H1 (cell line): ENCODE results near the gene CACNA1D. TPM values are rescaled to one million over a fixed set of nuclear protein-coding genes. Genes with fewer than 3 reads are reported as not detected.

ENCODE experiments used
- CTCF ChIA-PET: fragments of 300-600 bp; sonication (Branson Sonifier 250); formaldehyde crosslinking; loops from one replicate; lab custom pipeline; 2021; ENCODE audit not compliant: partially characterized antibody; lab: Charles Lee
- POLR2A ChIA-PET: fragments of 300-600 bp; sonication (Branson Sonifier 250); formaldehyde crosslinking; loops from one replicate; lab custom pipeline; 2021; ENCODE audit warnings: inconsistent platforms; ENCODE audit not compliant: partially characterized antibody; lab: Charles Lee
- DNase-seq, 2 experiments: peaks; one replicate each; pipeline versions ENCODE4 v3.0.0 to v3.0.0-alpha.2; 2010 to 2022; ENCODE audit warnings: low spot score in 2 of 2, low read depth in 1 of 2, mixed read lengths in 1 of 2
- FAIRE-seq: peaks from 2 replicates; lab custom pipeline; 2011; peaks lifted over from hg19 to GRCh38; lab: Jason Lieb, UNC
- H2AFZ ChIP-seq: 2 replicates; pipeline ENCODE4 v1.8.1; 2012; ENCODE audit warnings: low read length, inconsistent platforms
- H2AK5ac ChIP-seq: 2 replicates; pipeline ENCODE4 v1.6.1; 2013; ENCODE audit warnings: low read depth, low read length
- H2BK120ac ChIP-seq: replicated peaks from 2 replicates; pipeline ENCODE3; 2013; ENCODE audit warnings: low read depth, low read length, inconsistent platforms
- H2BK12ac ChIP-seq: 2 replicates; pipeline ENCODE4 v1.6.1; 2013; ENCODE audit warnings: low read depth, low read length
- H2BK15ac ChIP-seq: 2 replicates; pipeline ENCODE4 v1.6.1; 2013; ENCODE audit warnings: low read length
- H2BK20ac ChIP-seq: 2 replicates; pipeline ENCODE4 v1.6.1; 2013; ENCODE audit warnings: low read length
- H2BK5ac ChIP-seq: 2 replicates; pipeline ENCODE4 v1.6.1; 2013; ENCODE audit warnings: low read depth, low read length
- H3K14ac ChIP-seq: 2 replicates; pipeline ENCODE4 v1.6.1; 2013; ENCODE audit warnings: inconsistent platforms; ENCODE audit not compliant: insufficient read length
- H3K18ac ChIP-seq: 2 replicates; pipeline ENCODE4 v1.6.1; 2013; ENCODE audit warnings: low read length; ENCODE audit errors: extremely low read depth
- H3K23ac ChIP-seq: 2 replicates; pipeline ENCODE4 v1.6.1; 2013; ENCODE audit warnings: inconsistent platforms; ENCODE audit not compliant: insufficient read length
- H3K23me2 ChIP-seq: 2 replicates; pipeline ENCODE4 v1.6.1; 2013; ENCODE audit warnings: low read depth, low read length
- H3K27ac ChIP-seq: 2 replicates; pipeline ENCODE4 v1.6.1; 2011; ENCODE audit warnings: low read depth, low read length, inconsistent platforms
- H3K27me3 ChIP-seq, 4 experiments: replicated peaks in 1 of 4; 1 replicate in 1 of 4; 2 replicates in 3 of 4; pipeline versions ENCODE4 v1.6.1 to v1.8.1; 2011 to 2013; ENCODE audit warnings: low read length in 3 of 4, mild to moderate bottlenecking in 3 of 4, inconsistent platforms in 2 of 4, mixed read lengths in 2 of 4, moderate library complexity in 1 of 4; ENCODE audit not compliant: control insufficient read depth in 3 of 4, insufficient read depth in 3 of 4; ENCODE audit errors: extremely low read depth in 1 of 4
- H3K36me3 ChIP-seq, 4 experiments: 2 replicates each; pipeline versions ENCODE4 v1.6.1 to v1.8.1; 2011 to 2013; ENCODE audit warnings: mild to moderate bottlenecking in 4 of 4, low read length in 3 of 4, moderate library complexity in 2 of 4, control low read depth in 1 of 4, inconsistent platforms in 1 of 4; ENCODE audit not compliant: insufficient read depth in 4 of 4, control insufficient read depth in 2 of 4
- H3K4ac ChIP-seq: replicated peaks from 2 replicates; pipeline ENCODE3; 2013; ENCODE audit warnings: low read length, low read depth, mixed read lengths, inconsistent platforms; ENCODE audit not compliant: insufficient read length
- H3K4me1 ChIP-seq, 4 experiments: replicated peaks in 1 of 4; 1 replicate in 1 of 4; 2 replicates in 3 of 4; pipeline versions ENCODE4 v1.6.1 to v1.8.1; 2011 to 2013; ENCODE audit warnings: low read length in 3 of 4, inconsistent platforms in 2 of 4, mixed read lengths in 1 of 4; ENCODE audit not compliant: insufficient read depth in 4 of 4, control insufficient read depth in 3 of 4
- H3K4me2 ChIP-seq, 2 experiments: 2 replicates each; pipeline versions ENCODE4 v1.6.1 to v1.8.1; 2011 to 2013; ENCODE audit warnings: low read depth in 2 of 2, low read length in 2 of 2, control low read depth in 1 of 2, inconsistent platforms in 1 of 2, mild to moderate bottlenecking in 1 of 2; ENCODE audit not compliant: insufficient read depth in 1 of 2
- H3K4me3 ChIP-seq, 4 experiments: fragments of 200-600, 300-600 bp in 1 of 4; sonication (generic), shearing (Covaris generic), sonication (Bioruptor Twin) in 1 of 4; 2 replicates each; pipeline versions ENCODE4 v1.5.1 to v1.8.1; 2011 to 2016; ENCODE audit warnings: low read length in 4 of 4, low read depth in 3 of 4, control low read depth in 2 of 4, inconsistent platforms in 2 of 4, mild to moderate bottlenecking in 2 of 4, mixed read lengths in 1 of 4, moderate library complexity in 1 of 4; ENCODE audit not compliant: insufficient read depth in 2 of 4; ENCODE audit errors: extremely low read depth in 1 of 4
- H3K56ac ChIP-seq: replicated peaks from 2 replicates; pipeline ENCODE3; 2013; ENCODE audit warnings: low read depth, mild to moderate bottlenecking, mixed read lengths, low read length, inconsistent platforms; ENCODE audit not compliant: insufficient read length
- H3K79me1 ChIP-seq: 2 replicates; pipeline ENCODE4 v1.6.1; 2013; ENCODE audit warnings: low read depth, low read length, control low read depth
- H3K79me2 ChIP-seq, 2 experiments: 2 replicates each; pipeline versions ENCODE4 v1.6.1 to v1.8.1; 2012 to 2013; ENCODE audit warnings: low read length in 2 of 2, mild to moderate bottlenecking in 2 of 2, inconsistent platforms in 1 of 2; ENCODE audit not compliant: insufficient read depth in 2 of 2, control insufficient read depth in 1 of 2
- H3K9ac ChIP-seq, 4 experiments: replicated peaks in 1 of 4; 1 replicate in 1 of 4; 2 replicates in 3 of 4; pipeline versions ENCODE4 v1.6.1 to v1.8.1; 2011 to 2013; ENCODE audit warnings: low read depth in 3 of 4, low read length in 3 of 4, control low read depth in 2 of 4, mild to moderate bottlenecking in 2 of 4, moderate library complexity in 2 of 4, inconsistent platforms in 1 of 4; ENCODE audit errors: extremely low read depth in 1 of 4
- H3K9me3 ChIP-seq, 2 experiments: 2 replicates each; pipeline versions ENCODE4 v1.6.1 to v1.8.1; 2012 to 2013; ENCODE audit warnings: mild to moderate bottlenecking in 2 of 2, moderate library complexity in 2 of 2, control low read depth in 1 of 2, inconsistent platforms in 1 of 2, low read depth in 1 of 2, low read length in 1 of 2, mixed read lengths in 1 of 2; ENCODE audit not compliant: insufficient read depth in 2 of 2
- H4K20me1 ChIP-seq, 2 experiments: replicated peaks in 1 of 2; 2 replicates each; pipeline versions ENCODE3 to v1.8.1; 2011 to 2013; ENCODE audit warnings: inconsistent platforms in 2 of 2, low read length in 2 of 2, mild to moderate bottlenecking in 1 of 2; ENCODE audit not compliant: insufficient read depth in 2 of 2, control insufficient read depth in 1 of 2
- H4K5ac ChIP-seq: 2 replicates; pipeline ENCODE4 v1.6.1; 2013; ENCODE audit warnings: low read length, low read depth, mixed read lengths, inconsistent platforms; ENCODE audit not compliant: insufficient read length
- H4K8ac ChIP-seq: 2 replicates; pipeline ENCODE4 v1.8.0; 2013; ENCODE audit warnings: mild to moderate bottlenecking, moderate library complexity, low read length, inconsistent platforms; ENCODE audit not compliant: insufficient read depth; ENCODE audit errors: extremely low read depth
- H4K91ac ChIP-seq: replicated peaks from 2 replicates; pipeline ENCODE3; 2013; ENCODE audit warnings: low read length, mixed read lengths, inconsistent platforms; ENCODE audit not compliant: insufficient read length
- BACH1 ChIP-seq: IDR thresholded peaks from 2 replicates; pipeline ENCODE4 v1.6.1; 2012; ENCODE audit warnings: low read length, improper control_type of control experiment
- EGR1 ChIP-seq: IDR thresholded peaks from 2 replicates; pipeline ENCODE4 v1.6.1; 2011; ENCODE audit warnings: low read depth, low read length, borderline replicate concordance
- KDM1A ChIP-seq: fragments of 200-600, 300-600 bp; sonication (generic); IDR thresholded peaks from 2 replicates; pipeline ENCODE4 v1.7.1; 2016; ENCODE audit warnings: mild to moderate bottlenecking, low read length, borderline replicate concordance
- NRF1 ChIP-seq: IDR thresholded peaks from 2 replicates; pipeline ENCODE4 v1.6.1; 2011; ENCODE audit warnings: mild to moderate bottlenecking, low read depth, low read length, improper control_type of control experiment
- SIN3A ChIP-seq, 2 experiments: IDR thresholded peaks in 1 of 2; conservative IDR thresholded peaks in 1 of 2; 2 replicates each; pipeline ENCODE4 v1.6.1; 2011 to 2012; ENCODE audit warnings: low read length in 2 of 2, improper control_type of control experiment in 1 of 2, low read depth in 1 of 2, mild to moderate bottlenecking in 1 of 2
- SP4 ChIP-seq: IDR thresholded peaks from 2 replicates; pipeline ENCODE4 v1.6.1; 2012; ENCODE audit warnings: low read length, inconsistent platforms
- TEAD4 ChIP-seq: IDR thresholded peaks from 2 replicates; pipeline ENCODE4 v1.6.1; 2012; ENCODE audit warnings: low read depth, low read length, inconsistent platforms, mixed read lengths
- WGBS, 2 experiments: shearing (Covaris generic) in 1 of 2; methylation state at CpG; one replicate each; pipeline versions ENCODE4 v1.1.6 to v1.1.7; 2013 to 2015; ENCODE audit warnings: low lambda C conversion rate in 2 of 2, mixed read lengths in 2 of 2, inconsistent platforms in 1 of 2, low coverage in 1 of 2, missing lambda C conversion rate in 1 of 2; ENCODE audit not compliant: insufficient replicate concordance in 2 of 2, insufficient coverage in 1 of 2, insufficient read length in 1 of 2; ENCODE audit errors: extremely low coverage in 1 of 2, missing lambda C conversion rate in 1 of 2; 5-methylcytosine and 5-hydroxymethylcytosine counted together
- polyA plus RNA-seq, 7 experiments: library from polyadenylated mRNA; depleted of rRNA in 3 of 7; stranded (reverse) in 5 of 7; unstranded in 2 of 7; fragments of >200 nt in 5 of 7; fragments of 200-250 nt in 2 of 7; gene quantifications; 1 replicate in 5 of 7; 2 replicates in 1 of 7; 4 replicates in 1 of 7; pipeline versions ENCODE4 v1.2.1 to v1.2.3, GENCODE V29; 2011 to 2013; ENCODE audit warnings: missing spikeins in 2 of 7, mixed read lengths in 2 of 7
- total RNA-seq: library from RNA; stranded (reverse); fragmentation: NEBNext Ultra II Directional; extraction: Animal tissue kit (Norgen Biotek cat#: 25700); gene quantifications from 2 replicates; pipeline ENCODE4 v1.2.1, GENCODE V29; 2021
- TF ChIP-seq, protein P1 (sequence below), 3 experiments: IDR thresholded peaks; 1 replicate in 2 of 3; 2 replicates in 1 of 3; pipeline versions ENCODE4 v1.5.1 to v1.6.1; 2011; ENCODE audit warnings: low read length in 3 of 3, mild to moderate bottlenecking in 3 of 3, inconsistent platforms in 2 of 3, low read depth in 1 of 3, moderate library complexity in 1 of 3; ENCODE audit not compliant: insufficient read depth in 1 of 3; ENCODE audit errors: control extremely low read depth in 1 of 3

The CACNA1D gene
- total and polyA plus RNA-seq, 2 of the 8 experiments (the other 6 are each of a cell fraction or from before 2014, with no cell fraction given) = 2.0 to 2.9 TPM

DNA sequence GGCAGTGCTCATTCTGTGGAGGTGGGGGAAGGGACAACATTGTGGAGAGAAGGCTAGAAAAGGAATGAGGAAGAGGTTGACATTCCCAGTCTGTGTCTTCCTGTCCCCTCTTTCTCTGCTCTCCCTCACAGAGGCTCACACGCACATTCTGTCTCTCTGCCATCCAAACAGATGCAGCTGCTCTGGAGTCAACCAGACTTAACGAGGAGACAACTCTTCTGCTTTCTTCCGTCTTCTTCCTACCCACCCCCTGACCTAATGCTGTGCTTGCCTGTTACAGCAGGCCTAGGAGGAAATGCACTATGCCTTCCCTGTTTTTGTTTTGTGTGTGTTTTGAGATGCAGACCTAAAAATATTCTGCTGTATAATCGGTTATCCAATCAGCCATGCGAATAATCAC, 121.9 kb downstream of the CACNA1D start:
- no peak overlapping the region for H3K14ac ChIP-seq
- CTCF ChIA-PET = interaction anchor here (1.0 kb wide), 1 partner anchor 24 kb away, joined by 3 read pairs; no protein-coding TSS in a partner anchor
- no peak overlapping the region for H3K27ac ChIP-seq
- no peak overlapping the region for H4K5ac ChIP-seq
- no peaks in the 10 kb centered on the region for H3K23me2 ChIP-seq
- no peaks in the 10 kb centered on the region for H3K27me3 ChIP-seq
- POLR2A ChIA-PET = interaction anchor here (1.1 kb wide), 1 partner anchor 18 kb away, joined by 3 read pairs; no protein-coding TSS in a partner anchor
- no peak overlapping the region for H2AFZ ChIP-seq
- H2BK20ac ChIP-seq = no peak overlapping the region
- FAIRE-seq (peak; percentile 19), DNase-seq (no peak)
- no peaks in the 10 kb centered on the region for H3K36me3 ChIP-seq
- H3K9ac ChIP-seq = no peak overlapping the region
- no peak overlapping the region for H3K18ac ChIP-seq
- H3K4me1 ChIP-seq = peaks cover 0 to 7% (median 0%) of the 10 kb centered on the region in 4 experiments; a peak in 2 of 7 replicates
- H3K4me2 ChIP-seq = no peak overlapping the region
- no peak overlapping the region for H2BK15ac ChIP-seq
- H3K9me3 ChIP-seq = no peaks in the 10 kb centered on the region
- no peak overlapping the region for H3K4ac ChIP-seq
- H4K8ac ChIP-seq = 0 out of 2 replicates have a peak overlapping the region, but pooled peaks have one; percentile 9
- H2BK120ac ChIP-seq = no peak overlapping the region
- no peak overlapping the region for H3K56ac ChIP-seq
- H3K79me1 ChIP-seq = no peaks in the 10 kb centered on the region
- no peak overlapping the region for H2AK5ac ChIP-seq
- H4K20me1 ChIP-seq = no peaks in the 10 kb centered on the region
- WGBS, 2 experiments = 85% methylated on average over 5 of the region's 5 CpGs; no CpG with 5 or more reads in 1 of the 2 experiments
- H2BK5ac ChIP-seq = no peak overlapping the region
- H3K23ac ChIP-seq = no peak overlapping the region
- H3K79me2 ChIP-seq = no peaks in the 10 kb centered on the region
- TF ChIP-seq EGR1 = no peak
- TF ChIP-seq NRF1 = no peak
- TF ChIP-seq, protein P1, sequence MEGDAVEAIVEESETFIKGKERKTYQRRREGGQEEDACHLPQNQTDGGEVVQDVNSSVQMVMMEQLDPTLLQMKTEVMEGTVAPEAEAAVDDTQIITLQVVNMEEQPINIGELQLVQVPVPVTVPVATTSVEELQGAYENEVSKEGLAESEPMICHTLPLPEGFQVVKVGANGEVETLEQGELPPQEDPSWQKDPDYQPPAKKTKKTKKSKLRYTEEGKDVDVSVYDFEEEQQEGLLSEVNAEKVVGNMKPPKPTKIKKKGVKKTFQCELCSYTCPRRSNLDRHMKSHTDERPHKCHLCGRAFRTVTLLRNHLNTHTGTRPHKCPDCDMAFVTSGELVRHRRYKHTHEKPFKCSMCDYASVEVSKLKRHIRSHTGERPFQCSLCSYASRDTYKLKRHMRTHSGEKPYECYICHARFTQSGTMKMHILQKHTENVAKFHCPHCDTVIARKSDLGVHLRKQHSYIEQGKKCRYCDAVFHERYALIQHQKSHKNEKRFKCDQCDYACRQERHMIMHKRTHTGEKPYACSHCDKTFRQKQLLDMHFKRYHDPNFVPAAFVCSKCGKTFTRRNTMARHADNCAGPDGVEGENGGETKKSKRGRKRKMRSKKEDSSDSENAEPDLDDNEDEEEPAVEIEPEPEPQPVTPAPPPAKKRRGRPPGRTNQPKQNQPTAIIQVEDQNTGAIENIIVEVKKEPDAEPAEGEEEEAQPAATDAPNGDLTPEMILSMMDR (IDR thresholded peaks at IDR 0.05; ENCODE audit: control extremely low read depth in 1 of 3, insufficient read depth in 1 of 3, low read depth in 1 of 3, low read length in 3 of 3) = no peak
- no peak for TF ChIP-seq KDM1A
- TF ChIP-seq BACH1 = no peak
- no peak for TF ChIP-seq SP4
- no peak for TF ChIP-seq TEAD4
- no peak for TF ChIP-seq SIN3A (conservative IDR thresholded peaks at IDR 0.05 in 1 of 2, IDR thresholded peaks at IDR 0.05 in 1 of 2; ENCODE audit: low read depth in 1 of 2, low read length in 2 of 2)
- no peak overlapping the region for H4K91ac ChIP-seq
- no peak overlapping the region for H3K4me3 ChIP-seq
- no peak overlapping the region for H2BK12ac ChIP-seq
